ENCODE measurements around the gene PALM2AKAP2.

DNA sequence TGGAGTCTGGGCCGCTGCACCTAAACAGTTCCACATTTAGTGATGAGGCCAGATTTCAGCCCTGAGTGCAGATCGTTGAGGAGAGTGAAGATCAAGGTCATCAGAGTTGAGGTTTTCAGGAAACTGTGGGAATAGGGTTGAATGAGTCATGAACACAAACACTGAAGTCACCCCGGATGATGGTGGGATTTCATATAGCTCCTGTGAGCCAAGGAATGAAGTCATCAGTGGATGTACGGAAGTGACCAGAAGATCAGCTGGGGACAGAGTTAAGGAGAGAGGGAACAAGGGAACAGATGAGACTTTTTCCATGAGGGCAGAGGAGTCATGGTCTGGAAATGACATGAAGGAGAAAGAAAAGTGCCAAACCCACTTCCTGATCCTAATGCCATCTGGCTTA, 36.5 kb downstream of the PALM2AKAP2 start:
- TF ChIP-seq EZH2 (IDR thresholded peaks at IDR 0.05; ENCODE audit: borderline replicate concordance), result no peak
- TF ChIP-seq, protein P1, sequence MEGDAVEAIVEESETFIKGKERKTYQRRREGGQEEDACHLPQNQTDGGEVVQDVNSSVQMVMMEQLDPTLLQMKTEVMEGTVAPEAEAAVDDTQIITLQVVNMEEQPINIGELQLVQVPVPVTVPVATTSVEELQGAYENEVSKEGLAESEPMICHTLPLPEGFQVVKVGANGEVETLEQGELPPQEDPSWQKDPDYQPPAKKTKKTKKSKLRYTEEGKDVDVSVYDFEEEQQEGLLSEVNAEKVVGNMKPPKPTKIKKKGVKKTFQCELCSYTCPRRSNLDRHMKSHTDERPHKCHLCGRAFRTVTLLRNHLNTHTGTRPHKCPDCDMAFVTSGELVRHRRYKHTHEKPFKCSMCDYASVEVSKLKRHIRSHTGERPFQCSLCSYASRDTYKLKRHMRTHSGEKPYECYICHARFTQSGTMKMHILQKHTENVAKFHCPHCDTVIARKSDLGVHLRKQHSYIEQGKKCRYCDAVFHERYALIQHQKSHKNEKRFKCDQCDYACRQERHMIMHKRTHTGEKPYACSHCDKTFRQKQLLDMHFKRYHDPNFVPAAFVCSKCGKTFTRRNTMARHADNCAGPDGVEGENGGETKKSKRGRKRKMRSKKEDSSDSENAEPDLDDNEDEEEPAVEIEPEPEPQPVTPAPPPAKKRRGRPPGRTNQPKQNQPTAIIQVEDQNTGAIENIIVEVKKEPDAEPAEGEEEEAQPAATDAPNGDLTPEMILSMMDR (IDR thresholded peaks at IDR 0.05; ENCODE audit: poor library complexity), result no peak
- no peak for TF ChIP-seq EZH2phosphoT487 (IDR thresholded peaks at IDR 0.05; ENCODE audit: low read depth, severe bottlenecking, unreplicated experiment)
